ENCODE measurements around the gene NNMT.

Gene NNMT

GRCh38 chr11:114285599-114285998 is 10.6 kb upstream of the NNMT start:
- no peak for ATAC-seq

GRCh38 chr11:114286229-114286628 is 10.0 kb upstream of the NNMT start:
- ATAC-seq: no peak

- no peak for ATAC-seq
Observed at GRCh38 chr11:114287154-114287553, 9.0 kb upstream of the NNMT start.

GRCh38 chr11:114288136-114288535 is 8.1 kb upstream of the NNMT start:
- no peak for ATAC-seq

- no peak for ATAC-seq
Observed at GRCh38 chr11:114289779-114290178, 6.4 kb upstream of the NNMT start.

- ATAC-seq: no peak
Observed at GRCh38 chr11:114290503-114291235, 5.5 kb upstream of the NNMT start.

- ATAC-seq: no peak
Observed at GRCh38 chr11:114291381-114291780, 4.8 kb upstream of the NNMT start.

GRCh38 chr11:114291842-114292680 is 4.1 kb upstream of the NNMT start:
- ATAC-seq: no peak

GRCh38 chr11:114293201-114293711 is 2.9 kb upstream of the NNMT start:
- no peak for ATAC-seq

GRCh38 chr11:114296605-114297372 is 590 bp downstream of the NNMT start:
- no peak for ATAC-seq

GRCh38 chr11:114297806-114298709 is 1.9 kb downstream of the NNMT start:
- no peak for ATAC-seq

- no peak for ATAC-seq
Observed at GRCh38 chr11:114298710-114299109, 2.5 kb downstream of the NNMT start.

- no peak for ATAC-seq
Observed at GRCh38 chr11:114301088-114301487, 4.9 kb downstream of the NNMT start.

- ATAC-seq: no peak
Observed at GRCh38 chr11:114301927-114302326, 5.7 kb downstream of the NNMT start.

- ATAC-seq: no peak
Observed at GRCh38 chr11:114302663-114303062, 6.5 kb downstream of the NNMT start.

GRCh38 chr11:114304065-114304464 is 7.9 kb downstream of the NNMT start:
- ATAC-seq: no peak

GRCh38 chr11:114304969-114305368 is 8.8 kb downstream of the NNMT start:
- no peak for ATAC-seq

GRCh38 chr11:114307524-114308203 is 11.5 kb downstream of the NNMT start:
- no peak for ATAC-seq

- ATAC-seq: no peak
Observed at GRCh38 chr11:114308689-114309089, 12.5 kb downstream of the NNMT start.

GRCh38 chr11:114309517-114309916 is 13.3 kb downstream of the NNMT start:
- no peak for ATAC-seq

- no peak for ATAC-seq
Observed at GRCh38 chr11:114310095-114310494, 13.9 kb downstream of the NNMT start.
